ENCODE results near the gene APBA2.
"Not testable (repeated sequence)": the region's sequence is repeated elsewhere in the genome, so short reads cannot be mapped to it uniquely, and the experiment has no call there.

Gene APBA2

GRCh38 chr15:28885630-28886430 is at the start of gene APBA2:
APBA2 (plus strand) TSS chr15:28885974; CDS start chr15:29053885, 167,911 bp downstream.
- peak in 1 of 2 donors; percentile 9 for DNase-seq (ENCODE audit: low read depth in 2 of 2)

- not testable (repeated sequence) for DNase-seq (ENCODE audit: low read depth in 2 of 2)
Measured at GRCh38 chr15:28840285-28840684, 45.5 kb upstream of the APBA2 start.

- not testable (repeated sequence) for DNase-seq (ENCODE audit: low read depth in 2 of 2)
Measured at GRCh38 chr15:28842210-28842609, 43.6 kb upstream of the APBA2 start.

- DNase-seq (ENCODE audit: low read depth in 2 of 2), result not testable (repeated sequence)
Measured at GRCh38 chr15:28843520-28843919, 42.3 kb upstream of the APBA2 start.

- not testable (repeated sequence) for DNase-seq (ENCODE audit: low read depth in 2 of 2)
Measured at GRCh38 chr15:28844147-28844546, 41.6 kb upstream of the APBA2 start.

GRCh38 chr15:28847247-28847646 is 38.5 kb upstream of the APBA2 start:
- peak in 1 of 2 donors; percentile 15 for DNase-seq (ENCODE audit: low read depth in 2 of 2)

GRCh38 chr15:28847959-28848358 is 37.8 kb upstream of the APBA2 start:
- not testable (repeated sequence) for DNase-seq (ENCODE audit: low read depth in 2 of 2)

GRCh38 chr15:28848521-28848920 is 37.3 kb upstream of the APBA2 start, which contains the start of gene GOLGA6L7:
GOLGA6L7 (minus strand) TSS chr15:28848644; CDS start chr15:28848549, 95 bp downstream.
- DNase-seq (ENCODE audit: low read depth in 2 of 2), result not testable (repeated sequence)

GRCh38 chr15:28849271-28849670 is 36.5 kb upstream of the APBA2 start:
- not testable (repeated sequence) for DNase-seq (ENCODE audit: low read depth in 2 of 2)

GRCh38 chr15:28849766-28850165 is 36.0 kb upstream of the APBA2 start:
- DNase-seq (ENCODE audit: low read depth in 2 of 2), result not testable (repeated sequence)

GRCh38 chr15:28853654-28854053 is 32.1 kb upstream of the APBA2 start:
- not testable (repeated sequence) for DNase-seq (ENCODE audit: low read depth in 2 of 2)

- not testable (repeated sequence) for DNase-seq (ENCODE audit: low read depth in 2 of 2)
Measured at GRCh38 chr15:28854578-28854977, 31.2 kb upstream of the APBA2 start.

GRCh38 chr15:28861031-28861534 is 24.7 kb upstream of the APBA2 start:
- no peak for DNase-seq (ENCODE audit: low read depth in 2 of 2)

- not testable (repeated sequence) for DNase-seq (ENCODE audit: low read depth in 2 of 2)
Measured at GRCh38 chr15:28861589-28862293, 24.0 kb upstream of the APBA2 start.

- no peak for DNase-seq (ENCODE audit: low read depth in 2 of 2)
Measured at GRCh38 chr15:28868744-28869345, 16.9 kb upstream of the APBA2 start.

- no peak for DNase-seq (ENCODE audit: low read depth in 2 of 2)
Measured at GRCh38 chr15:28871168-28871567, 14.6 kb upstream of the APBA2 start.

- no peak for DNase-seq (ENCODE audit: low read depth in 2 of 2)
Measured at GRCh38 chr15:28873006-28873405, 12.8 kb upstream of the APBA2 start.

- no peak for DNase-seq (ENCODE audit: low read depth in 2 of 2)
Measured at GRCh38 chr15:28873585-28874190, 12.1 kb upstream of the APBA2 start.

GRCh38 chr15:28875461-28876000 is 10.2 kb upstream of the APBA2 start:
- DNase-seq (ENCODE audit: low read depth in 2 of 2), result no peak

- DNase-seq (ENCODE audit: low read depth in 2 of 2), result no peak
Measured at GRCh38 chr15:28876131-28876844, 9.5 kb upstream of the APBA2 start.

- no peak for DNase-seq (ENCODE audit: low read depth in 2 of 2)
Measured at GRCh38 chr15:28876845-28877185, 9.0 kb upstream of the APBA2 start.
